Measurements from ENCODE around the gene OR14J1. TPM values are rescaled to one million over a fixed set of nuclear protein-coding genes. Genes with fewer than 3 reads are reported as not detected.
"Not testable (repeated sequence)": the region's sequence is repeated elsewhere in the genome, so short reads cannot be mapped to it uniquely, and the experiment has no call there.

OR14J1 gene
- total RNA-seq, 4 donors from 2014 or later = not detected

- no peak for TF ChIP-seq CTCF (IDR thresholded peaks at IDR 0.05)
- TF ChIP-seq POLR2A (IDR thresholded peaks at IDR 0.05) = no peak
- no peak for TF ChIP-seq EP300 (IDR thresholded peaks at IDR 0.05)
- Histone ChIP-seq H3K27ac (no peak overlapping the region), H3K4me3 (no peak overlapping the region), H3K4me1 (no peaks in the 10 kb centered on the region), H3K9me3 (no peaks in the 10 kb centered on the region), H3K27me3 (no peaks in the 10 kb centered on the region), H3K36me3 (no peaks in the 10 kb centered on the region)
- no peak for DNase-seq (ENCODE audit: low spot score in 2 of 2)
- 94 to 96% methylated on average over 1 of the region's 1 CpG for WGBS, 2 donors
Measured at GRCh38 chr6:29294499-29294914, 7.0 kb upstream of the OR14J1 start.

- Histone ChIP-seq H3K36me3 (no peaks in the 10 kb centered on the region), H3K9me3 (no peaks in the 10 kb centered on the region), H3K27ac (no peak overlapping the region), H3K27me3 (no peaks in the 10 kb centered on the region), H3K4me3 (no peak overlapping the region), H3K4me1 (no peaks in the 10 kb centered on the region)
- no peak for DNase-seq (ENCODE audit: low spot score in 2 of 2)
- WGBS, 2 donors = 69 to 92% methylated on average over 6 to 11 of the region's 12 CpGs
- no peak for TF ChIP-seq CTCF (IDR thresholded peaks at IDR 0.05)
Measured at GRCh38 chr6:29295181-29295585, 6.3 kb upstream of the OR14J1 start.

GRCh38 chr6:29295623-29296022, 5.9 kb upstream of the OR14J1 start:
- TF ChIP-seq CTCF (IDR thresholded peaks at IDR 0.05) = no peak
- TF ChIP-seq EP300 (IDR thresholded peaks at IDR 0.05) = no peak
- TF ChIP-seq POLR2A (IDR thresholded peaks at IDR 0.05) = no peak
- 95 to 100% methylated on average over 3 to 4 of the region's 7 CpGs for WGBS, 2 donors
- no peak for DNase-seq (ENCODE audit: low spot score in 2 of 2)
- Histone ChIP-seq H3K4me1 (no peaks in the 10 kb centered on the region), H3K4me3 (no peak overlapping the region), H3K27me3 (no peaks in the 10 kb centered on the region), H3K9me3 (no peaks in the 10 kb centered on the region), H3K27ac (no peak overlapping the region), H3K36me3 (no peaks in the 10 kb centered on the region)

GRCh38 chr6:29319931-29320330, 18.4 kb downstream of the OR14J1 start:
- 79 to 84% methylated on average over 2 of the region's 2 CpGs for WGBS, 2 donors
- Histone ChIP-seq H3K36me3 (no peaks in the 10 kb centered on the region), H3K27me3 (no peaks in the 10 kb centered on the region), H3K4me1 (no peaks in the 10 kb centered on the region), H3K9me3 (no peaks in the 10 kb centered on the region), H3K4me3 (no peak overlapping the region), H3K27ac (no peak overlapping the region)
- no peak for TF ChIP-seq POLR2A (IDR thresholded peaks at IDR 0.05)
- TF ChIP-seq EP300 (IDR thresholded peaks at IDR 0.05) = no peak
- TF ChIP-seq CTCF (IDR thresholded peaks at IDR 0.05) = no peak
- DNase-seq (ENCODE audit: low spot score in 2 of 2) = no peak

GRCh38 chr6:29323332-29323731, 21.8 kb downstream of the OR14J1 start:
- DNase-seq (ENCODE audit: low spot score in 2 of 2); H3K4me3 ChIP-seq; H3K4me1 ChIP-seq; H3K9me3 ChIP-seq; H3K36me3 ChIP-seq; H3K27ac ChIP-seq; H3K27me3 ChIP-seq: not testable (repeated sequence)

- no peaks in the 10 kb centered on the region for H3K27me3 ChIP-seq
- H3K4me1 ChIP-seq = no peaks in the 10 kb centered on the region
- H3K27ac ChIP-seq = no peak overlapping the region
- no peak for TF ChIP-seq CTCF (IDR thresholded peaks at IDR 0.05)
- no peak for TF ChIP-seq EP300 (IDR thresholded peaks at IDR 0.05)
- TF ChIP-seq POLR2A (IDR thresholded peaks at IDR 0.05) = no peak
- H3K9me3 ChIP-seq = no peaks in the 10 kb centered on the region
- H3K36me3 ChIP-seq = no peaks in the 10 kb centered on the region
- DNase-seq (ENCODE audit: low spot score in 2 of 2) = no peak
- WGBS, 2 donors = 63 to 82% methylated on average over 4 of the region's 4 CpGs
- H3K4me3 ChIP-seq = no peak overlapping the region
Measured at GRCh38 chr6:29325777-29326176, 24.3 kb downstream of the OR14J1 start.
